NCI-H2107 treated with DMSO at 0.1 percent for 48 hours (cell line): ENCODE measurements around the gene C11orf58.

Experiments used
- DNase-seq: peaks from one replicate; lab custom pipeline; 2025; ENCODE audit not compliant: unreplicated experiment; lab: John Stamatoyannopoulos, UW

Gene C11orf58

DNA sequence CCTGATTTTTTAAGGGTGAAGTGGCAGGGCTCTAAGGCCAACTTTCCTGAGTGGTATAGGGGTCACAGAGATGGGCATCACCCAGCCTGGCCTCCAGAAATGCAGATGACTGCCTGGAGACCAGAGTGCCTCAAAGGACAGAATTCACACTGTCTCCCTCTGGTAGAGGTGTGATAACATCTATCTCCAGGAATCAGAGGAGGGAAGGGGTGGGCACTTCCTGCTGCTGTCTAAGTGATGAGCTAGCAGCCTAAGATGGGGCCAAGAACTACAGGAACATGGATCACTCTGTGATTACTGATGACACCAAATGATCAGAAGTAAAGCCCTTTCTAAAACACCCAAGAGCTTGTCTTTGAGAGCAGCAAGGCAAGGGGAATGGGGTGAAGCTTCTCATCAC, 61.9 kb downstream of the C11orf58 start:
- DNase-seq = no peak

- no peak for DNase-seq
Observed at GRCh38 chr11:16801288-16801980, 63.0 kb downstream of the C11orf58 start.

- DNase-seq = no peak
Observed at GRCh38 chr11:16804104-16804947, 65.9 kb downstream of the C11orf58 start.

- no peak for DNase-seq
Observed at GRCh38 chr11:16805938-16806337, 67.5 kb downstream of the C11orf58 start.

GRCh38 chr11:16806791-16807190, 68.3 kb downstream of the C11orf58 start:
- DNase-seq = no peak

- DNase-seq = no peak
Observed at GRCh38 chr11:16807306-16807705, 68.9 kb downstream of the C11orf58 start.
